Left hindlimb (tissue), 1 donor: ENCODE data around the gene POLD2.
"Not testable (repeated sequence)": the region's sequence is repeated elsewhere in the genome, so short reads cannot be mapped to it uniquely, and the experiment has no call there.

Experiments
- DNase-seq: peaks from one replicate; pipeline ENCODE4 v3.0.0-alpha.2; 2018

The POLD2 gene

GRCh38 chr7:44123190-44124003 lies at the start of gene POLD2:
TSS of gene POLD2 (minus strand) at chr7:44123548. CDS start at chr7:44122053, 1,495 bp downstream.
- peak; percentile 99 for DNase-seq

GRCh38 chr7:44172803-44173424 lies 49.6 kb upstream of the POLD2 start:
- DNase-seq: no peak

- no peak for DNase-seq
Observed at GRCh38 chr7:44172352-44172751, 49.0 kb upstream of the POLD2 start.

GRCh38 chr7:44171901-44172300 lies 48.6 kb upstream of the POLD2 start:
- DNase-seq: not testable (repeated sequence)

- no peak for DNase-seq
Observed at GRCh38 chr7:44167920-44168319, 44.6 kb upstream of the POLD2 start.

GRCh38 chr7:44163591-44163990 lies 40.2 kb upstream of the POLD2 start:
- DNase-seq: no peak

GRCh38 chr7:44162785-44163395 lies 39.5 kb upstream of the POLD2 start:
- DNase-seq: no peak

GRCh38 chr7:44162179-44162578 lies 38.8 kb upstream of the POLD2 start:
- no peak for DNase-seq

GRCh38 chr7:44161371-44161770 lies 38.0 kb upstream of the POLD2 start:
- DNase-seq: no peak

GRCh38 chr7:44159824-44160630 lies 36.7 kb upstream of the POLD2 start:
- no peak for DNase-seq

- no peak for DNase-seq
Observed at GRCh38 chr7:44158873-44159631, 35.7 kb upstream of the POLD2 start.

GRCh38 chr7:44158096-44158872 lies 34.9 kb upstream of the POLD2 start:
- no peak for DNase-seq

GRCh38 chr7:44157116-44158080 lies 34.0 kb upstream of the POLD2 start:
- DNase-seq: no peak

- DNase-seq: no peak
Observed at GRCh38 chr7:44156453-44157010, 33.2 kb upstream of the POLD2 start.

- DNase-seq: no peak
Observed at GRCh38 chr7:44155191-44156185, 32.1 kb upstream of the POLD2 start.

GRCh38 chr7:44154703-44155102 lies 31.4 kb upstream of the POLD2 start:
- DNase-seq: no peak

- no peak for DNase-seq
Observed at GRCh38 chr7:44153948-44154335, 30.6 kb upstream of the POLD2 start.
